Keratinocyte (primary cell): Measurements from ENCODE around the gene PGLYRP2. TPM values are rescaled to one million over a fixed set of nuclear protein-coding genes. Genes with fewer than 3 reads are reported as not detected.

Source experiments
- DNase-seq: peaks from one replicate; pipeline ENCODE4 v3.0.0-alpha.2; 2011; ENCODE audit warnings: low read depth, missing footprints, low spot score
- FAIRE-seq: peaks from 2 replicates; lab custom pipeline; 2011; peaks lifted over from hg19 to GRCh38; lab: Jason Lieb, UNC
- H2AFZ ChIP-seq: 2 replicates; pipeline ENCODE4 v1.6.0; 2012; ENCODE audit warnings: low read length, control low read depth, inconsistent platforms; ENCODE audit not compliant: control insufficient read depth
- H3K27ac ChIP-seq: 2 replicates; pipeline ENCODE4 v1.5.1; 2011; ENCODE audit warnings: low read length; ENCODE audit not compliant: control insufficient read depth, insufficient read depth
- H3K27me3 ChIP-seq: 3 replicates; pipeline ENCODE4 v1.6.0; 2011; ENCODE audit warnings: low read length; ENCODE audit not compliant: control insufficient read depth, insufficient read depth; ENCODE audit errors: extremely low read depth
- H3K36me3 ChIP-seq, 2 experiments: 2 replicates in 1 of 2; 3 replicates in 1 of 2; pipeline ENCODE4 v1.5.1; 2011; ENCODE audit warnings: low read length in 2 of 2, mild to moderate bottlenecking in 1 of 2; ENCODE audit not compliant: control insufficient read depth in 2 of 2, insufficient read depth in 2 of 2; ENCODE audit errors: extremely low read depth in 1 of 2
- H3K4me1 ChIP-seq: 3 replicates; pipeline ENCODE4 v1.5.1; 2011; ENCODE audit warnings: low read length; ENCODE audit not compliant: control insufficient read depth, insufficient read depth; ENCODE audit errors: extremely low read depth
- H3K4me2 ChIP-seq: 3 replicates; pipeline ENCODE4 v1.6.0; 2011; ENCODE audit warnings: low read depth, low read length; ENCODE audit not compliant: control insufficient read depth, insufficient read depth; ENCODE audit errors: extremely low read depth
- H3K4me3 ChIP-seq, 3 experiments: fragments of 200-600 bp in 1 of 3; sonication (generic) in 1 of 3; 2 replicates in 2 of 3; 3 replicates in 1 of 3; pipeline ENCODE4 v1.5.1; 2011 to 2016; ENCODE audit warnings: low read length in 3 of 3, mild to moderate bottlenecking in 3 of 3, control low read depth in 2 of 3, inconsistent platforms in 1 of 3, low read depth in 1 of 3, mixed read lengths in 1 of 3, mixed run types in 1 of 3, moderate library complexity in 1 of 3; ENCODE audit not compliant: control insufficient read depth in 2 of 3, insufficient read depth in 2 of 3; ENCODE audit errors: extremely low read depth in 1 of 3
- H3K79me2 ChIP-seq: 2 replicates; pipeline ENCODE4 v1.6.0; 2012; ENCODE audit warnings: low read length; ENCODE audit not compliant: control insufficient read depth, insufficient read depth
- H3K9ac ChIP-seq: 3 replicates; pipeline ENCODE4 v1.6.0; 2011; ENCODE audit warnings: low read length; ENCODE audit not compliant: control insufficient read depth, insufficient read depth; ENCODE audit errors: extremely low read depth
- H3K9me1 ChIP-seq: 3 replicates; pipeline ENCODE4 v1.6.0; 2011; ENCODE audit warnings: low read length; ENCODE audit not compliant: control insufficient read depth, insufficient read depth; ENCODE audit errors: extremely low read depth
- H3K9me3 ChIP-seq: 2 replicates; pipeline ENCODE4 v1.5.1; 2012; ENCODE audit warnings: low read depth, low read length; ENCODE audit not compliant: control insufficient read depth
- H4K20me1 ChIP-seq: 3 replicates; pipeline ENCODE4 v1.6.0; 2011; ENCODE audit warnings: low read length; ENCODE audit not compliant: control insufficient read depth, insufficient read depth; ENCODE audit errors: extremely low read depth
- EZH2 ChIP-seq: IDR thresholded peaks from one replicate; pipeline ENCODE4 v1.6.1; 2012; ENCODE audit warnings: inconsistent platforms, mild to moderate bottlenecking, low read length, moderate library complexity
- dilution Hi-C: fragments of 300-500 bp; cut with MboI; formaldehyde crosslinking; loops from one replicate; pipeline ENCODE4 v1.7.0; 2020; ENCODE audit warnings: low sequenced_read_pairs; ENCODE audit not compliant: extremely low pct_ligation_motif_present
- polyA plus RNA-seq, 5 experiments: library from polyadenylated mRNA; depleted of rRNA in 3 of 5; stranded (reverse) in 3 of 5; stranded (forward) in 1 of 5; unstranded in 1 of 5; fragments of >200 nt; gene quantifications; 1 replicate in 1 of 5; 2 replicates in 3 of 5; 3 replicates in 1 of 5; pipeline versions ENCODE4 v1.2.1 to v1.2.3, GENCODE V29; 2011 to 2012; ENCODE audit warnings: missing spikeins in 2 of 5, low read depth in 1 of 5, low replicate concordance in 1 of 5
- TF ChIP-seq, protein P1 (sequence below), 3 experiments: IDR thresholded peaks in 1 of 3; conservative IDR thresholded peaks in 1 of 3; optimal IDR thresholded peaks in 1 of 3; 2 replicates in 2 of 3; 3 replicates in 1 of 3; pipeline versions ENCODE3 to v1.5.1; 2011; ENCODE audit warnings: low read length in 3 of 3, mild to moderate bottlenecking in 3 of 3, moderate library complexity in 2 of 3, control low read depth in 1 of 3, inconsistent platforms in 1 of 3; ENCODE audit not compliant: insufficient read depth in 2 of 3; ENCODE audit errors: extremely low read depth in 1 of 3

Gene PGLYRP2
- polyA plus RNA-seq, 1 donor (not counting 4 experiments of a cell fraction or from before 2014, with no cell fraction given), result not detected

DNA sequence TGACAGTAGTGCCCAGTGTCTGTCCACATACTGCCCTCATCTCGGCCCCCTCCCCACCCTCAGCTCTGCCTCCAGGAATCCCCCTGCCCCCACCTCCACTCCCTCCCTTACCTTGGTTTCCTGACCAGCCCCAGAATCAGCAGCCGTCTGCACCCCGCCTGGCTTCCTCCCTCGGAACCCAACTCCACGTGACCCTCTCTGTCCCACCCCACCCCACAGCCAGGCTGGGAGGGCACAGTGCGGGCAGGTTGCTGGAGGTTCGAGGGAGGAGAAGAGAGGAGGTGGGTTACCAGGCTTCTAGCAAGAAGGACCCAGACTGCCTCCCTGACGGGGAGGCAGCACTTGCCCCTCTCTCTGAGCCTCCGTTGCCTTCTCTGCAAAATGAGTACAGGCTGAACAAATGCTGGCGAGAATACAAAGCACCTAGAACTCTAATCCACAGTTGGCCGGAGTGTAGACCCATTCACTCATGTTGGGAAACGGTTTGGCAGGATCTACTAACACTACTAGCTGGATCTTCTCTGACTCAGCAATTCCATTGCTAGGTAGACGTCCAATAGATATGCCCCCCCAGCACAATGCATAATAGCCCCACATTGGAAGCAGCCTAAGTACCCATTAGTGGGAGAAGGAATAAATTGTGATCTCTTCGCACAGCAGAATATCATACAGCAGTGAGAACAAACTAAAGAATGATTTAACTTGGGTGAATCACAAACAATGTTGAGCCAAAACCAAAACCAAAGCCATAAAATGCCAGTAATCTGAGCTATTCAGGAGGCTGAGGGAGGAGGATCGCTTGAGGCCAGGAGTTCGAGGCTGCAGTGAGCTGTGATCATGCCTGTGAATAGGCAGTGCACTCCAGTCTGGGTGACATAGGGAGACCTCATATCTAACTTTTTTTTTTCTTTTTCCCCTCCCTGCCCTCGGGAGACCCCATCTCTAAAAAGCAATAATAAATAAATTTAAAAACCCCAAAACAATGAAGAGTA lies 14.6 kb downstream of the PGLYRP2 start, which contains the start of gene RASAL3:
Gene RASAL3 (minus strand): TSS at position 151 of the 992 bp plus-strand sequence. CDS start 186 bp downstream, outside the sequence.
- Histone ChIP-seq H3K36me3 (no peaks in the 10 kb centered on the region), H3K27ac (no peak within 1 kb of the TSS), H2AFZ (no peak within 1 kb of the TSS), H3K4me2 (no peak within 1 kb of the TSS), H4K20me1 (no peaks in the 10 kb centered on the region), H3K4me3 (no peak within 1 kb of the TSS), H3K79me2 (no peaks in the 10 kb centered on the region), H3K27me3 (peaks cover 28% of the 10 kb centered on the region), H3K9me3 (no peaks in the 10 kb centered on the region), H3K4me1 (no peaks in the 10 kb centered on the region), H3K9me1 (no peaks in the 10 kb centered on the region), H3K9ac (no peak within 1 kb of the TSS)
- dilution Hi-C loops, result no loop called here
- TF ChIP-seq, protein P1, sequence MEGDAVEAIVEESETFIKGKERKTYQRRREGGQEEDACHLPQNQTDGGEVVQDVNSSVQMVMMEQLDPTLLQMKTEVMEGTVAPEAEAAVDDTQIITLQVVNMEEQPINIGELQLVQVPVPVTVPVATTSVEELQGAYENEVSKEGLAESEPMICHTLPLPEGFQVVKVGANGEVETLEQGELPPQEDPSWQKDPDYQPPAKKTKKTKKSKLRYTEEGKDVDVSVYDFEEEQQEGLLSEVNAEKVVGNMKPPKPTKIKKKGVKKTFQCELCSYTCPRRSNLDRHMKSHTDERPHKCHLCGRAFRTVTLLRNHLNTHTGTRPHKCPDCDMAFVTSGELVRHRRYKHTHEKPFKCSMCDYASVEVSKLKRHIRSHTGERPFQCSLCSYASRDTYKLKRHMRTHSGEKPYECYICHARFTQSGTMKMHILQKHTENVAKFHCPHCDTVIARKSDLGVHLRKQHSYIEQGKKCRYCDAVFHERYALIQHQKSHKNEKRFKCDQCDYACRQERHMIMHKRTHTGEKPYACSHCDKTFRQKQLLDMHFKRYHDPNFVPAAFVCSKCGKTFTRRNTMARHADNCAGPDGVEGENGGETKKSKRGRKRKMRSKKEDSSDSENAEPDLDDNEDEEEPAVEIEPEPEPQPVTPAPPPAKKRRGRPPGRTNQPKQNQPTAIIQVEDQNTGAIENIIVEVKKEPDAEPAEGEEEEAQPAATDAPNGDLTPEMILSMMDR (optimal IDR thresholded peaks at IDR 0.05 in 1 of 3, IDR thresholded peaks at IDR 0.05 in 1 of 3, conservative IDR thresholded peaks at IDR 0.05 in 1 of 3; ENCODE audit: extremely low read depth in 1 of 3, insufficient read depth in 2 of 3, low read length in 3 of 3), result no peak
- no peak for TF ChIP-seq EZH2
- DNase-seq (no peak), FAIRE-seq (no peak)

DNA sequence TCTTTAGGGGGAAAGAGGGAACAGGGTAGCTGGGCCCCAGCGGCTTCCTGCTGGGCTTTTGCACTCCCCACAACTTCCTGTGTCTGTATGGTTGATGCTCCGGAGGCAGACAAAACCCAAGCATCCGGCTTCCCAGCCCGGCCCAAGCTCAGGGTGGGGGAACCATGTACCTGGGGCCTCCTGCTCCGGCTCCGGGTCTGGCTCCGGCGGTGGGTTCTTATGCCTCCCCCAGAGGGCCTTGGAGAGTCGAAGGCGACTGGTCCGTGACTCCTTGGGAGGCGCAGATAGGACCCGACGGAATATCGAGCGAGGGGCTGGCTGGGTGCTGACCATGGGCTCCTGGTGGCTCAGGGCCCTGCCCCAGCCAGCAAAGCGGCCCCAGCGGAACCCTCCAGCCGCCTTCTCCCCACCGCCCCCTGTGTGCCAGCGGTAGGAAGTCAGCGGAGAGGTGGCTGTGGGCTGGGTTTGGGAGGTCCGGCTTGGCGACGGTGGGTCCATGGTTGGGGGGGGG lies 15.4 kb downstream of the PGLYRP2 start:
- H4K20me1 ChIP-seq, result no peaks in the 10 kb centered on the region
- H3K9me1 ChIP-seq, result no peaks in the 10 kb centered on the region
- H3K9ac ChIP-seq, result no peak overlapping the region
- dilution Hi-C loops, result no loop called here
- no peaks in the 10 kb centered on the region for H3K79me2 ChIP-seq
- H3K4me2 ChIP-seq, result no peak overlapping the region
- no peaks in the 10 kb centered on the region for H3K9me3 ChIP-seq
- no peak for DNase-seq
- no peak overlapping the region for H2AFZ ChIP-seq
- no peak overlapping the region for H3K4me3 ChIP-seq
- H3K27me3 ChIP-seq, result peaks cover 20% of the 10 kb centered on the region
- no peak for FAIRE-seq
- no peak overlapping the region for H3K27ac ChIP-seq
- TF ChIP-seq, protein P1 (optimal IDR thresholded peaks at IDR 0.05 in 1 of 3, IDR thresholded peaks at IDR 0.05 in 1 of 3, conservative IDR thresholded peaks at IDR 0.05 in 1 of 3; ENCODE audit: extremely low read depth in 1 of 3, insufficient read depth in 2 of 3, low read length in 3 of 3), result no peak
- no peak for TF ChIP-seq EZH2
- H3K36me3 ChIP-seq, result no peaks in the 10 kb centered on the region
- no peaks in the 10 kb centered on the region for H3K4me1 ChIP-seq
